ENCODE data around the gene PRKX. TPM values are rescaled to one million over a fixed set of nuclear protein-coding genes. Genes with fewer than 3 reads are reported as not detected.

The PRKX gene
- 9.4 and 10.2 TPM in 2 replicates for total RNA-seq (2014; rRNA removed; shearing (Covaris generic))

DNA sequence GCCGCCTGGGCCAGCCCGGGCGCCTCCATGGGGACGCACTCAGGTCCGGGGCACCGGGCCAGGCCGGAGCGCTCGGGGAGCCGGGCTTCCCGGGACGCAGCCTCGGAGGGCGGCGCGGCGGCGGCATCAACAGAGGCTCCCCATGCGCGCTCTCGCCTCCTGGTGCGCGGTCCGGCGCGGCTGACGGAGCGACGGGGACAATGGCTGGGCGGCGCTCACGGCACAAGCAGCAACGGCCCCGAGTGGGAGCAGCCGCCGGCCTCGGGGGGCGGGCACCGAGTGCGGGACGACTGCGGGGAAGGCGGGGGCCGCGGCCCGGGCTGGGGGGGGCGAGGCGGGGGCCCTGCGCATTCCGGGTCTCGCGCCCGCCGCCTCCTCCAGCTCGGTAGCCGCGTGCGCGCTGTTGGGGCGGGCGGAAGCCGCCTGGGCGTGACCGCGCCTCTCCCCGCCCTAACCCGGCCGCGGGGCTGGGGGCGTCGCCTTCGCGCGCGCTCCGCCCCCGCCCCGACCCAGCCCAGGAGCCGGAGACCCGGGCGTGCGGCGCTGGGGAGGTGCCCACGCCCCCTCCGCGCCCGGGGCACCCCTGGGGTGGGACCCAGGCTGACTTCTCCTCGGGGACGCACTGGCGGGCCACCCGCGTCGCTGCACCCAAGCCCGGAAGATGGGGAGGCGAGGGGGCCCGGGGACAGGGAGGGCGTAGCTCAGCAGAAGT, at the start of gene PRKX:
PRKX (minus strand) TSS at position 425 of the 712 bp plus-strand sequence; CDS start at position 29, 396 bp downstream.

Small RNA genes lying within 50 kb of the gene (small RNA-seq; reads per million reads assigned to genes)
- gene RF00019 (not detected), gene RNU6-114P (not detected)

Data from A375 (cell line).